Tibial nerve (tissue), 4 donors: ENCODE measurements around the gene TRDMT1. TPM values are rescaled to one million over a fixed set of nuclear protein-coding genes. Genes with fewer than 3 reads are reported as not detected.

ENCODE experiments used
- DNase-seq, 2 donors: peaks; one replicate each; pipeline ENCODE4 v3.0.0-alpha.2; 2019; ENCODE audit warnings: low spot score in 2 of 2
- H3K27ac ChIP-seq, 4 donors: fragments of 200-600 bp; sonication (generic) in 3 of 4; one replicate each; pipeline ENCODE4 v1.5.1; 2017 to 2019; ENCODE audit warnings: mild to moderate bottlenecking in 1 of 4
- H3K27me3 ChIP-seq, 2 donors: fragments of 200-600 bp; sonication (generic) in 1 of 2; one replicate each; pipeline versions ENCODE4 v1.5.1 to v1.6.0; 2017 to 2019
- H3K36me3 ChIP-seq, 3 donors: fragments of 200-600 bp; sonication (generic); one replicate each; pipeline ENCODE4 v1.5.1; 2018 to 2019
- H3K4me1 ChIP-seq, 4 donors: fragments of 200-600 bp; sonication (generic) in 3 of 4; one replicate each; pipeline ENCODE4 v1.5.1; 2017 to 2019
- H3K4me3 ChIP-seq, 4 donors: fragments of 200-600 bp; sonication (generic) in 3 of 4; one replicate each; pipeline ENCODE4 v1.5.1; 2017 to 2019; ENCODE audit warnings: mild to moderate bottlenecking in 1 of 4, moderate library complexity in 1 of 4
- H3K9me3 ChIP-seq, 4 donors: fragments of 200-600 bp; sonication (generic) in 3 of 4; one replicate each; pipeline ENCODE4 v1.5.1; 2017 to 2019
- EP300 ChIP-seq, 2 donors: sonication (generic); formaldehyde crosslinking; IDR thresholded peaks; one replicate each; pipeline ENCODE4 v1.6.1; 2017; ENCODE audit warnings: antibody characterized with exemption in 2 of 2, mild to moderate bottlenecking in 1 of 2
- POLR2A ChIP-seq, 2 donors: fragments of 450-650 bp; IDR thresholded peaks; one replicate each; pipeline ENCODE4 v1.6.1; 2017; ENCODE audit warnings: antibody characterized with exemption in 2 of 2, mild to moderate bottlenecking in 2 of 2, moderate library complexity in 2 of 2
- WGBS, 2 donors: methylation state at CpG; one replicate each; pipeline ENCODE4 v1.1.5; 2018; 5-methylcytosine and 5-hydroxymethylcytosine counted together
- total RNA-seq, 4 donors: library from RNA; depleted of rRNA; stranded (reverse); fragments of >200 nt; gene quantifications; one replicate each; pipeline ENCODE4 v1.1.0, GENCODE V29; 2016
- TF ChIP-seq, protein P1 (sequence below), 5 experiments: fragments of 200-600 bp in 3 of 5; fragments of 450-650 bp in 2 of 5; sonication (generic) in 3 of 5; IDR thresholded peaks; one replicate each; pipeline ENCODE4 v1.5.1; 2016 to 2019; ENCODE audit warnings: antibody characterized with exemption in 5 of 5, mild to moderate bottlenecking in 3 of 5, moderate library complexity in 2 of 5

Gene TRDMT1
- total RNA-seq, 4 donors from 2014 or later, result 12.9 to 17.5 (median 16.0) TPM

- WGBS, 2 donors, result 87 to 91% methylated on average over 5 of the region's 5 CpGs
Measured at GRCh38 chr10:17126327-17126726, 75.1 kb downstream of the TRDMT1 start.

GRCh38 chr10:17125206-17125893 is 76.1 kb downstream of the TRDMT1 start:
- DNase-seq, result no peak
- Histone ChIP-seq H3K4me3 (no peak overlapping the region), H3K4me1 (no peaks in the 10 kb centered on the region), H3K27ac (no peak overlapping the region), H3K36me3 (no peaks in the 10 kb centered on the region), H3K9me3 (no peaks in the 10 kb centered on the region), H3K27me3 (no peaks in the 10 kb centered on the region)
- 72 to 73% methylated on average over 5 of the region's 5 CpGs for WGBS, 2 donors
- TF ChIP-seq POLR2A (IDR thresholded peaks at IDR 0.05) (no peak), EP300 (IDR thresholded peaks at IDR 0.05) (no peak)
- TF ChIP-seq, protein P1, sequence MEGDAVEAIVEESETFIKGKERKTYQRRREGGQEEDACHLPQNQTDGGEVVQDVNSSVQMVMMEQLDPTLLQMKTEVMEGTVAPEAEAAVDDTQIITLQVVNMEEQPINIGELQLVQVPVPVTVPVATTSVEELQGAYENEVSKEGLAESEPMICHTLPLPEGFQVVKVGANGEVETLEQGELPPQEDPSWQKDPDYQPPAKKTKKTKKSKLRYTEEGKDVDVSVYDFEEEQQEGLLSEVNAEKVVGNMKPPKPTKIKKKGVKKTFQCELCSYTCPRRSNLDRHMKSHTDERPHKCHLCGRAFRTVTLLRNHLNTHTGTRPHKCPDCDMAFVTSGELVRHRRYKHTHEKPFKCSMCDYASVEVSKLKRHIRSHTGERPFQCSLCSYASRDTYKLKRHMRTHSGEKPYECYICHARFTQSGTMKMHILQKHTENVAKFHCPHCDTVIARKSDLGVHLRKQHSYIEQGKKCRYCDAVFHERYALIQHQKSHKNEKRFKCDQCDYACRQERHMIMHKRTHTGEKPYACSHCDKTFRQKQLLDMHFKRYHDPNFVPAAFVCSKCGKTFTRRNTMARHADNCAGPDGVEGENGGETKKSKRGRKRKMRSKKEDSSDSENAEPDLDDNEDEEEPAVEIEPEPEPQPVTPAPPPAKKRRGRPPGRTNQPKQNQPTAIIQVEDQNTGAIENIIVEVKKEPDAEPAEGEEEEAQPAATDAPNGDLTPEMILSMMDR (IDR thresholded peaks at IDR 0.05), result no peak

More at GRCh38 chr10:17126327-17126726, 75.1 kb downstream of the TRDMT1 start:
- Histone ChIP-seq H3K27me3 (no peaks in the 10 kb centered on the region), H3K4me1 (no peaks in the 10 kb centered on the region), H3K36me3 (no peaks in the 10 kb centered on the region), H3K27ac (no peak overlapping the region), H3K4me3 (no peak overlapping the region), H3K9me3 (no peaks in the 10 kb centered on the region)
- DNase-seq, result no peak
- TF ChIP-seq, protein P1 (IDR thresholded peaks at IDR 0.05), result no peak
- TF ChIP-seq POLR2A (IDR thresholded peaks at IDR 0.05) (no peak), EP300 (IDR thresholded peaks at IDR 0.05) (no peak)

DNA sequence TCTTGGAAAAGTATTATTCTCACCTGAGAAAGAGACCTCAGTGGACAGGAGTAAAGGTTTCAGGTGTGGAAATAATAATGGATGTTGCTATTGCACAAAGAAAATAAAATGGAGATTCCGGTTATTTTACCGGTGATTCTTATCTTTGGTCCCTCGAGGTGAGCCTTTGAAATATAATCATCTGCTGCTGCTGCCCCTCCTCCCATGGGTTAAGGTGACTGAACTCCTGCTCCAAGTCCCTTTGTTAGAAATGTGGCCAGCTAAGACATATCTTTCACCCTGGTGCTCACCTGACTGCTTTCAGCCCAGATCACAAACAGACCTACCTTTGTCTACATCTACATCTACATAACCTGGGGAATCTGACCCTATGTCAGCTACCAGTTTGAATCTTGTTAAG is 77.5 kb downstream of the TRDMT1 start:
- H3K4me1 ChIP-seq, result no peaks in the 10 kb centered on the region
- H3K27ac ChIP-seq, result no peak overlapping the region
- no peak for TF ChIP-seq POLR2A (IDR thresholded peaks at IDR 0.05)
- TF ChIP-seq, protein P1 (IDR thresholded peaks at IDR 0.05), result no peak
- TF ChIP-seq EP300 (IDR thresholded peaks at IDR 0.05), result no peak
- H3K36me3 ChIP-seq, result no peaks in the 10 kb centered on the region
- WGBS, 2 donors, result 91 to 93% methylated on average over 3 of the region's 3 CpGs
- no peak overlapping the region for H3K4me3 ChIP-seq
- DNase-seq, result no peak
- no peaks in the 10 kb centered on the region for H3K9me3 ChIP-seq
- no peaks in the 10 kb centered on the region for H3K27me3 ChIP-seq

- H3K4me1 ChIP-seq, result no peaks in the 10 kb centered on the region
- no peak overlapping the region for H3K27ac ChIP-seq
- no peaks in the 10 kb centered on the region for H3K9me3 ChIP-seq
- H3K36me3 ChIP-seq, result no peaks in the 10 kb centered on the region
- H3K4me3 ChIP-seq, result no peak overlapping the region
- 59 to 62% methylated on average over 5 of the region's 5 CpGs for WGBS, 2 donors
- DNase-seq, result no peak
- H3K27me3 ChIP-seq, result no peaks in the 10 kb centered on the region
- TF ChIP-seq, protein P1 (IDR thresholded peaks at IDR 0.05), result no peak
- TF ChIP-seq POLR2A (IDR thresholded peaks at IDR 0.05) (no peak), EP300 (IDR thresholded peaks at IDR 0.05) (no peak)
Measured at GRCh38 chr10:17122726-17123661, 78.5 kb downstream of the TRDMT1 start.

DNA sequence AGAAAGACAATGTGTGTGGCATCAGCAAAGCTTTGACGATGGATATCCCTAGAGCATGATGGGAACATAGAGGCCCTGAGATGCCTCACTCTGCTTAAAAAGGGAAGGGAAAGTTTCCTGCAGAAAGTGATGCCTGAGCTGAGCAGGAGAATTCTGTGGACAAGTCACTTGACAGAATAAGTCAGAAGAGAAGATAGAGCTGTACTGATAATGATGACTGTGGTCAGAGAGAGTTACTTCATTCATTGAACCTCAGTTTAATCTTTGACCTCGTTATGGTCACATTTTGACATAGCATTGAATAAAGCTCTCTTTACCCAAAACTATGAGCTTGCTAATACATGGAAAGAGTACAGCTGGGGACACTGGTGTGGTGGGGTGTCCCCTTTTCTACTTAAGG is 79.4 kb downstream of the TRDMT1 start:
- Histone ChIP-seq H3K4me3 (no peak overlapping the region), H3K36me3 (no peaks in the 10 kb centered on the region), H3K9me3 (no peaks in the 10 kb centered on the region), H3K4me1 (no peaks in the 10 kb centered on the region), H3K27me3 (no peaks in the 10 kb centered on the region), H3K27ac (no peak overlapping the region)
- 83 to 84% methylated on average over 2 of the region's 2 CpGs for WGBS, 2 donors
- no peak for DNase-seq
- TF ChIP-seq, protein P1 (IDR thresholded peaks at IDR 0.05), result no peak
- TF ChIP-seq POLR2A (IDR thresholded peaks at IDR 0.05) (no peak), EP300 (IDR thresholded peaks at IDR 0.05) (no peak)
